Neural cell (in vitro differentiated cells): ENCODE results near the gene WNT7B.
A peak's percentile ranks its signal among the peaks of the same experiment; 100 is the strongest.

Source experiments
- EP300 ChIP-seq: fragments of 450-650 bp; conservative IDR thresholded peaks from 2 replicates; pipeline ENCODE4 v1.6.1; 2014; ENCODE audit warnings: antibody characterized with exemption, mild to moderate bottlenecking, moderate library complexity; ENCODE audit not compliant: poor library complexity, severe bottlenecking
- EZH2 ChIP-seq: fragments of 200-600, 300-800 bp; shearing (Covaris generic), sonication (generic); IDR thresholded peaks from 2 replicates; pipeline ENCODE4 v1.6.1; 2014; ENCODE audit warnings: antibody characterized with exemption, low read length, borderline replicate concordance, mild to moderate bottlenecking; ENCODE audit not compliant: insufficient read depth, poor library complexity, severe bottlenecking
- MXI1 ChIP-seq: fragments of 450-650 bp; conservative IDR thresholded peaks from 2 replicates; pipeline ENCODE4 v1.6.1; 2014; ENCODE audit warnings: antibody characterized with exemption, mild to moderate bottlenecking; ENCODE audit not compliant: poor library complexity, severe bottlenecking
- POLR2AphosphoS5 ChIP-seq: IDR thresholded peaks from 2 replicates; pipeline ENCODE4 v1.6.1; 2012
- RAD21 ChIP-seq: fragments of 450-650 bp; conservative IDR thresholded peaks from 2 replicates; pipeline ENCODE4 v1.6.1; 2014; ENCODE audit warnings: antibody characterized with exemption, mild to moderate bottlenecking, moderate library complexity
- TF ChIP-seq, protein P1 (sequence below): fragments of 450-650 bp; IDR thresholded peaks from 2 replicates; pipeline ENCODE4 v1.5.1; 2014; ENCODE audit warnings: antibody characterized with exemption, mild to moderate bottlenecking, moderate library complexity; ENCODE audit not compliant: poor library complexity, severe bottlenecking
- TF ChIP-seq, protein P2 (sequence below): IDR thresholded peaks from 2 replicates; pipeline ENCODE4 v1.6.1; 2012; ENCODE audit warnings: borderline replicate concordance

DNA sequence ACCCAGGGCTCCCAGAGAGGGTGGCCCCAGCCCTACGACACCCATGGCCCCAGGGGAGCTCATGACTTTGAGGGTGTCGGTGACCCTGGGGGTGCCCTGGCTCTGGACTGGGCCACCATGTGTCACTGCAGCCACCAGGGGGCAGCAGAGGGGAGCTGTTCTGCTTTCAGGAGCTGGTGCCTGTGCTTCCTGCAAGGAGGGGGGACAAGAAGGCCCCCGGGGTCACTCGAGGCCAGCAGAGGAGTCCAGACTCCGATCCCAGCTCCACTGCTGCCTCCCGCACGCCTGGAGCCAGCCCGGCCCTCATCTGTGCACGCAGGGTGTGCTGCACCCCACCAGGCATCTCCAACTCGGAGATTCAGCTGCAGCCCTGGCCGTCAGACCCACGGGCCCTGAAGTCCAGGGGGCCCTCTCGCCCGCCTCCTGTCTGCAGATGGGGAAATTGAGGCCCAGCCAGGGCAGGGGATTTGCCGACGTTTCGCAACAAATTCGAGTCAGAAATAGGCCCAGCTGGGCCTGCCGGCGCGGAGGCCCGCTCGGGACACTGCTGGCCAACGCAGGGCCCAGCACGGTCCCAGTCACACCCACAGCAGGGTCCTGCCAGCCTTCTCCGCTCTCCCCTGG lies 29.5 kb upstream of the WNT7B start:
- TF ChIP-seq MXI1 (no peak), RAD21 (peak; percentile 73), POLR2AphosphoS5 (no peak), EP300 (no peak), EZH2 (no peak)
- TF ChIP-seq, protein P1, sequence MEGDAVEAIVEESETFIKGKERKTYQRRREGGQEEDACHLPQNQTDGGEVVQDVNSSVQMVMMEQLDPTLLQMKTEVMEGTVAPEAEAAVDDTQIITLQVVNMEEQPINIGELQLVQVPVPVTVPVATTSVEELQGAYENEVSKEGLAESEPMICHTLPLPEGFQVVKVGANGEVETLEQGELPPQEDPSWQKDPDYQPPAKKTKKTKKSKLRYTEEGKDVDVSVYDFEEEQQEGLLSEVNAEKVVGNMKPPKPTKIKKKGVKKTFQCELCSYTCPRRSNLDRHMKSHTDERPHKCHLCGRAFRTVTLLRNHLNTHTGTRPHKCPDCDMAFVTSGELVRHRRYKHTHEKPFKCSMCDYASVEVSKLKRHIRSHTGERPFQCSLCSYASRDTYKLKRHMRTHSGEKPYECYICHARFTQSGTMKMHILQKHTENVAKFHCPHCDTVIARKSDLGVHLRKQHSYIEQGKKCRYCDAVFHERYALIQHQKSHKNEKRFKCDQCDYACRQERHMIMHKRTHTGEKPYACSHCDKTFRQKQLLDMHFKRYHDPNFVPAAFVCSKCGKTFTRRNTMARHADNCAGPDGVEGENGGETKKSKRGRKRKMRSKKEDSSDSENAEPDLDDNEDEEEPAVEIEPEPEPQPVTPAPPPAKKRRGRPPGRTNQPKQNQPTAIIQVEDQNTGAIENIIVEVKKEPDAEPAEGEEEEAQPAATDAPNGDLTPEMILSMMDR, result peak; percentile 89
- TF ChIP-seq, protein P2, sequence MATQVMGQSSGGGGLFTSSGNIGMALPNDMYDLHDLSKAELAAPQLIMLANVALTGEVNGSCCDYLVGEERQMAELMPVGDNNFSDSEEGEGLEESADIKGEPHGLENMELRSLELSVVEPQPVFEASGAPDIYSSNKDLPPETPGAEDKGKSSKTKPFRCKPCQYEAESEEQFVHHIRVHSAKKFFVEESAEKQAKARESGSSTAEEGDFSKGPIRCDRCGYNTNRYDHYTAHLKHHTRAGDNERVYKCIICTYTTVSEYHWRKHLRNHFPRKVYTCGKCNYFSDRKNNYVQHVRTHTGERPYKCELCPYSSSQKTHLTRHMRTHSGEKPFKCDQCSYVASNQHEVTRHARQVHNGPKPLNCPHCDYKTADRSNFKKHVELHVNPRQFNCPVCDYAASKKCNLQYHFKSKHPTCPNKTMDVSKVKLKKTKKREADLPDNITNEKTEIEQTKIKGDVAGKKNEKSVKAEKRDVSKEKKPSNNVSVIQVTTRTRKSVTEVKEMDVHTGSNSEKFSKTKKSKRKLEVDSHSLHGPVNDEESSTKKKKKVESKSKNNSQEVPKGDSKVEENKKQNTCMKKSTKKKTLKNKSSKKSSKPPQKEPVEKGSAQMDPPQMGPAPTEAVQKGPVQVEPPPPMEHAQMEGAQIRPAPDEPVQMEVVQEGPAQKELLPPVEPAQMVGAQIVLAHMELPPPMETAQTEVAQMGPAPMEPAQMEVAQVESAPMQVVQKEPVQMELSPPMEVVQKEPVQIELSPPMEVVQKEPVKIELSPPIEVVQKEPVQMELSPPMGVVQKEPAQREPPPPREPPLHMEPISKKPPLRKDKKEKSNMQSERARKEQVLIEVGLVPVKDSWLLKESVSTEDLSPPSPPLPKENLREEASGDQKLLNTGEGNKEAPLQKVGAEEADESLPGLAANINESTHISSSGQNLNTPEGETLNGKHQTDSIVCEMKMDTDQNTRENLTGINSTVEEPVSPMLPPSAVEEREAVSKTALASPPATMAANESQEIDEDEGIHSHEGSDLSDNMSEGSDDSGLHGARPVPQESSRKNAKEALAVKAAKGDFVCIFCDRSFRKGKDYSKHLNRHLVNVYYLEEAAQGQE, result no peak
